Measurements from ENCODE around the gene BHMT. TPM values are rescaled to one million over a fixed set of nuclear protein-coding genes. Genes with fewer than 3 reads are reported as not detected.

BHMT gene
- total RNA-seq, 4 donors from 2014 or later, result 0.30 to 0.64 TPM; not detected in 2

DNA sequence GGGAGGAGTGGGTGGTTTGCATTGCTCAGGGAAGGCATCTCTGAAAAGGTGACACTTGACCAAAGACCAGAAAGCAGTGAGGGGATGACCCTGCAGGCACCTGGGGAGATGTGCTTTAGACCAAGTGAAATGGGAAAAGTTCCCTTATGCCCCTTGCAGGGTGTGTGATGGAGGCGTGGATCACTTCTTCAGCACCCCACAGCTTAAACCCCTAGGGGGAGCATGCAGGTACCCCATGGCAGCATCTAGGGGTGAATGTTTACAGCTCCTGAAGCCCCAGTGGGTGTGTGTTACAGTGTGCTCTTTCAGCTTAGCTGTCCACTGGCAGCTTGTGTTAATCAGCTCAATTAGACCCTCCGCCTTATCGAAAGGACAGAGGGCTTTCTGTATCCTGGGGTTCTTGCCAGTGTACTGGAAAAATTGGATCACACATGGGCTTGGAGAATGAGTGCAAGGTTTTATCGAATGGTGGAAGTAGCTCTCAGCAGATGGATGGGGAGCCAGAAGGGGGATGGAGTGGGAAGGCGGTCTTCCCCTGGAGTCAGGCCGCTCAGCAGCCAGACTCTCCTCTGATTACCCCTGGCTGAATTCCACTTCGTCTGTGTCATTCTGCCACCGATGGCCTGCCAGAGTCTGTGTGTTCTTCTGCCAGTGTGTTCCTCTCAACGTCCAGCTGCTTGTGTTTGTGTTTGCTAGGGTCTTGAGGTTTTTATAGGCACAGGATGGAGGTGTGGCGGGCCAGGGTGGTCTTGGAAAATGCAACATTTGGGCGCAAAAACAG, 35.8 kb upstream of the BHMT start:
- no peak for DNase-seq (ENCODE audit: low spot score in 2 of 2)
- TF ChIP-seq POLR2A (IDR thresholded peaks at IDR 0.05), result no peak
- TF ChIP-seq, protein P1, sequence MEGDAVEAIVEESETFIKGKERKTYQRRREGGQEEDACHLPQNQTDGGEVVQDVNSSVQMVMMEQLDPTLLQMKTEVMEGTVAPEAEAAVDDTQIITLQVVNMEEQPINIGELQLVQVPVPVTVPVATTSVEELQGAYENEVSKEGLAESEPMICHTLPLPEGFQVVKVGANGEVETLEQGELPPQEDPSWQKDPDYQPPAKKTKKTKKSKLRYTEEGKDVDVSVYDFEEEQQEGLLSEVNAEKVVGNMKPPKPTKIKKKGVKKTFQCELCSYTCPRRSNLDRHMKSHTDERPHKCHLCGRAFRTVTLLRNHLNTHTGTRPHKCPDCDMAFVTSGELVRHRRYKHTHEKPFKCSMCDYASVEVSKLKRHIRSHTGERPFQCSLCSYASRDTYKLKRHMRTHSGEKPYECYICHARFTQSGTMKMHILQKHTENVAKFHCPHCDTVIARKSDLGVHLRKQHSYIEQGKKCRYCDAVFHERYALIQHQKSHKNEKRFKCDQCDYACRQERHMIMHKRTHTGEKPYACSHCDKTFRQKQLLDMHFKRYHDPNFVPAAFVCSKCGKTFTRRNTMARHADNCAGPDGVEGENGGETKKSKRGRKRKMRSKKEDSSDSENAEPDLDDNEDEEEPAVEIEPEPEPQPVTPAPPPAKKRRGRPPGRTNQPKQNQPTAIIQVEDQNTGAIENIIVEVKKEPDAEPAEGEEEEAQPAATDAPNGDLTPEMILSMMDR (IDR thresholded peaks at IDR 0.05), result no peak
- no peak for TF ChIP-seq EP300 (IDR thresholded peaks at IDR 0.05)

DNA sequence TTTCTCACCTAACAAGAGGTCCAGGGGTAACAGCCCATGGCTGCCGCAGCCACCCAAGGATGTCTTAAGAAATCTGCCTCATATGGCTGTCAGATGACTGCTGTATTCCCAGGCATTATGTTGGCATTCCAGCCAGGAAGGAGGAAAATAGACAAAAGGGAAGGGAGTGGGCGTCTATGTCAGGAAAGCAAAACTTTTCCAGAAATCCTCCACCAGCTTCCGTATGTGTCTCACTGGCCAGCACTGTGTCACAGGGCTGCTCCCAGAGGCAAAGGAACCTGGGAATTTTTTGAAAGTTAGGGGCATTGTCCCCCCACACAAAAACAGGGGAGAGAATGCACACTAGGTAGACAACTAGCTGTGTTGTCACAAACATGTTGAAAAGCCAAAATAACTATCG, 34.8 kb upstream of the BHMT start:
- Histone ChIP-seq H3K27me3 (no peaks in the 10 kb centered on the region), H3K36me3 (no peaks in the 10 kb centered on the region), H3K4me3 (no peak overlapping the region), H3K9me3 (peaks cover 6% of the 10 kb centered on the region), H3K4me1 (no peaks in the 10 kb centered on the region), H3K27ac (no peak overlapping the region)
- DNase-seq (ENCODE audit: low spot score in 2 of 2), result no peak
- TF ChIP-seq POLR2A (IDR thresholded peaks at IDR 0.05), result no peak
- TF ChIP-seq, protein P1 (IDR thresholded peaks at IDR 0.05), result no peak
- no peak for TF ChIP-seq POLR2AphosphoS5 (IDR thresholded peaks at IDR 0.05)
- TF ChIP-seq EP300 (IDR thresholded peaks at IDR 0.05), result no peak
- 76% methylated on average over 4 of the region's 4 CpGs for WGBS

More for the DNA sequence above, 35.8 kb upstream of the BHMT start:
- 85% methylated on average over 11 of the region's 11 CpGs for WGBS
- peaks cover 6% of the 10 kb centered on the region for H3K9me3 ChIP-seq
- no peak overlapping the region for H3K27ac ChIP-seq
- H3K27me3 ChIP-seq, result no peaks in the 10 kb centered on the region
- H3K36me3 ChIP-seq, result no peaks in the 10 kb centered on the region
- no peaks in the 10 kb centered on the region for H3K4me1 ChIP-seq
- H3K4me3 ChIP-seq, result no peak overlapping the region

DNA sequence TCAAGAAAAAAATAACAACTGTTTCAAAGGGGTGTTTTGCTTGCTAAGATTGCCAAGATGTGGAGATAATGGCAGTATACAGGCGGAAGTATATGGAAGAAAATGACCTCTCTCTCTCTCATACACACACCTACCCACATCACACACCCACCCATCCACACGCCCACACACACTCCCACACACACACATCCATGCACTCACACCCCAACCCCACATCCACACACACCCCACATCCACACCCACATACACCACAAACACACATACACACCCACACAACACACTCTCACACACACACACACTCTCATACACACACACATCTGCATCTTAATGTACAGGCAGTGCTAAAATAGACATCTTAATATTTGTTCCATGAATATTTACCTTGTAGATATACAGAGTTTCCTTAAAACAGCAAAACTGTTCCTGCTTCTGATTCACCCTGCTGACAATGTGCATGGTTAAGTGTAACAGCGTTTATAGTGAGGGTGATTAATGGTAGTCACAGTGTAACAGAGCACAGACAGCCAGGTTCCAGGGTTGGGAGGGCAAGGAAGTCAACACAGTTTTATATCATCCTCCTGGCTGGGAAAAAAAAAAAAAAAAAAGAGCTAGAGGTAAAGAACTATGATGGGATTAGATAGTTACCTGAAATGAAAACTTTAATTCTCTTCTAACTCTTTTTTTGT, 33.8 kb upstream of the BHMT start:
- 57% methylated on average over 3 of the region's 3 CpGs for WGBS
- Histone ChIP-seq H3K4me3 (no peak overlapping the region), H3K27ac (no peak overlapping the region), H3K9me3 (peaks cover 6% of the 10 kb centered on the region), H3K4me1 (no peaks in the 10 kb centered on the region), H3K27me3 (no peaks in the 10 kb centered on the region), H3K36me3 (no peaks in the 10 kb centered on the region)
- no peak for DNase-seq (ENCODE audit: low spot score in 2 of 2)
- no peak for TF ChIP-seq POLR2A (IDR thresholded peaks at IDR 0.05)
- no peak for TF ChIP-seq POLR2AphosphoS5 (IDR thresholded peaks at IDR 0.05)

DNA sequence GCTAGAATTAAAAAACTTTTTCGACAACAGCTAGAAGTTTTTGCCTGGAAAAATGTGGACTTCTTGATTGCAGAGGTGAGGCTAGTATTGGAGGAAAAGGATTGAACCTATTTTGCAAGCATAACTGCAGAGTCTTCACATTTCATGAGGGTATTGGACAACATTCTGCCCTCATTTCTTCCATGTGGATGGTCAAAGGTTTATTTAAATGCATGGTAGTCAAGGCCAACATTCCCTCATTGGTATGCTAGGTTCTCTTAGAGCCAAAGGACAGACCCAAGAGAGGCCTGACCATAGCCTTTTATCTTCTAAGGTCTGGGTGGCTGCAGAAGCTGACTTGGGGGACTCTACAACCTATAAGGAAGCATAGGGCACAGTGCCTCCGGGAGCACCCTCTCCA, 30.8 kb upstream of the BHMT start:
- Histone ChIP-seq H3K4me1 (no peaks in the 10 kb centered on the region), H3K36me3 (no peaks in the 10 kb centered on the region), H3K27me3 (no peaks in the 10 kb centered on the region), H3K9me3 (no peaks in the 10 kb centered on the region), H3K27ac (no peak overlapping the region), H3K4me3 (no peak overlapping the region)
- no peak for TF ChIP-seq POLR2A (IDR thresholded peaks at IDR 0.05)
- TF ChIP-seq, protein P1 (IDR thresholded peaks at IDR 0.05), result no peak
- no peak for TF ChIP-seq POLR2AphosphoS5 (IDR thresholded peaks at IDR 0.05)
- no peak for TF ChIP-seq EP300 (IDR thresholded peaks at IDR 0.05)
- WGBS, result 80% methylated on average over 2 of the region's 2 CpGs
- DNase-seq (ENCODE audit: low spot score in 2 of 2), result no peak

DNA sequence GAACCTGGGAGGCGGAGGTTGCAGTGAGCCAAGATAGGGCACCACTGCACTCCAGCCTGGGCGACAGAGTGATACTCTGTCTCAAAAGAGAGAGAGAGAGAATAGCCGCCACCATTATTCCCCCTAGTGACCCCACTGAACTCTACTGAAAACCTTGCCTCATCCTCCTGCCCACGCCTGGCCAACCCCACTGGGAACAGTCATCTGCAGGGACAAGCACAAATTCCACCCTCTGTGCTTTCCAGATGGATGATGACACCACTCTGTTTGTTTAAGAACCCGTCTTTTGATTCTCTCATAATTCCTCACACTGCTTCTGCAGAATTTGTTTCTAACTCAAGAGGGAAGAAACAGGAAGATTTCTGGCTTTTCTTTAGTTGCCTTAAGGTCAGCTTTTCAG, 29.8 kb upstream of the BHMT start:
- no peak overlapping the region for H3K4me3 ChIP-seq
- TF ChIP-seq, protein P1 (IDR thresholded peaks at IDR 0.05), result no peak
- TF ChIP-seq EP300 (IDR thresholded peaks at IDR 0.05), result no peak
- 86% methylated on average over 5 of the region's 5 CpGs for WGBS

More for the DNA sequence above, 29.8 kb upstream of the BHMT start:
- H3K4me1 ChIP-seq, result no peaks in the 10 kb centered on the region
- no peak for DNase-seq (ENCODE audit: low spot score in 2 of 2)
- H3K27ac ChIP-seq, result no peak overlapping the region
- H3K9me3 ChIP-seq, result no peaks in the 10 kb centered on the region
- no peaks in the 10 kb centered on the region for H3K36me3 ChIP-seq
- H3K27me3 ChIP-seq, result no peaks in the 10 kb centered on the region
